GM12875 (cell line): ENCODE measurements around the gene EFNA2.
A peak's percentile ranks its signal among the peaks of the same experiment; 100 is the strongest.

Experiments used
- H3K4me3 ChIP-seq: one replicate; pipeline ENCODE4 v1.5.1; 2011; ENCODE audit warnings: low read depth, low read length, control low read depth
- TF ChIP-seq, protein P1 (sequence below): IDR thresholded peaks from 2 replicates; pipeline ENCODE4 v1.5.1; 2011; ENCODE audit warnings: low read depth, mild to moderate bottlenecking, control low read depth, inconsistent platforms, low read length, moderate library complexity, borderline replicate concordance; ENCODE audit not compliant: insufficient read depth

The EFNA2 gene

DNA sequence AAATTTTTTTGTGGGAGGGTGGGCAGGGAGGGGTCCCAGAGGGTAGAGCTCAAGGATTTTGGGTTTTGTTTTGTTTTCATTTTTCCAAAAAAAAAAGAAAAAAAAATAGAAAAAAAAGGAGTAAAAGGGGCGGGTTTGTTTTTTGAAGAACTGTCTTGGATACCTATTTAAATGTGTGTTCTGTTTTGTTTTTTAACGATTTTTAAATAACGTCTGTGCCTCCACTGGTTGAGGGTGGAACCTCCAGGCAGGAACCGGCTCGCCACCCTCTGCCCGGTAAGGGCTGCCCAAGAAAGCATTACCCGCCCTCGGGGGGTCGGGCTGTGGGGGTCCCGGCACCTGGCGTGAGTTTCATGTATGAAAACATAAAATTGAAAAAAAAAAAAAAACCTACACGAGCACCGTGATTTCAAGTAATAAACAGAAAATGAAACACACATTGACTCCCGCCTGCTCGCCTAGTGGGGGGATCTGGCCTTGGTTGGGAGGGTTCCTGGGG is 26.9 kb upstream of the EFNA2 start:
- peak overlapping the region; percentile 46 for H3K4me3 ChIP-seq
- TF ChIP-seq, protein P1, sequence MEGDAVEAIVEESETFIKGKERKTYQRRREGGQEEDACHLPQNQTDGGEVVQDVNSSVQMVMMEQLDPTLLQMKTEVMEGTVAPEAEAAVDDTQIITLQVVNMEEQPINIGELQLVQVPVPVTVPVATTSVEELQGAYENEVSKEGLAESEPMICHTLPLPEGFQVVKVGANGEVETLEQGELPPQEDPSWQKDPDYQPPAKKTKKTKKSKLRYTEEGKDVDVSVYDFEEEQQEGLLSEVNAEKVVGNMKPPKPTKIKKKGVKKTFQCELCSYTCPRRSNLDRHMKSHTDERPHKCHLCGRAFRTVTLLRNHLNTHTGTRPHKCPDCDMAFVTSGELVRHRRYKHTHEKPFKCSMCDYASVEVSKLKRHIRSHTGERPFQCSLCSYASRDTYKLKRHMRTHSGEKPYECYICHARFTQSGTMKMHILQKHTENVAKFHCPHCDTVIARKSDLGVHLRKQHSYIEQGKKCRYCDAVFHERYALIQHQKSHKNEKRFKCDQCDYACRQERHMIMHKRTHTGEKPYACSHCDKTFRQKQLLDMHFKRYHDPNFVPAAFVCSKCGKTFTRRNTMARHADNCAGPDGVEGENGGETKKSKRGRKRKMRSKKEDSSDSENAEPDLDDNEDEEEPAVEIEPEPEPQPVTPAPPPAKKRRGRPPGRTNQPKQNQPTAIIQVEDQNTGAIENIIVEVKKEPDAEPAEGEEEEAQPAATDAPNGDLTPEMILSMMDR = no peak

DNA sequence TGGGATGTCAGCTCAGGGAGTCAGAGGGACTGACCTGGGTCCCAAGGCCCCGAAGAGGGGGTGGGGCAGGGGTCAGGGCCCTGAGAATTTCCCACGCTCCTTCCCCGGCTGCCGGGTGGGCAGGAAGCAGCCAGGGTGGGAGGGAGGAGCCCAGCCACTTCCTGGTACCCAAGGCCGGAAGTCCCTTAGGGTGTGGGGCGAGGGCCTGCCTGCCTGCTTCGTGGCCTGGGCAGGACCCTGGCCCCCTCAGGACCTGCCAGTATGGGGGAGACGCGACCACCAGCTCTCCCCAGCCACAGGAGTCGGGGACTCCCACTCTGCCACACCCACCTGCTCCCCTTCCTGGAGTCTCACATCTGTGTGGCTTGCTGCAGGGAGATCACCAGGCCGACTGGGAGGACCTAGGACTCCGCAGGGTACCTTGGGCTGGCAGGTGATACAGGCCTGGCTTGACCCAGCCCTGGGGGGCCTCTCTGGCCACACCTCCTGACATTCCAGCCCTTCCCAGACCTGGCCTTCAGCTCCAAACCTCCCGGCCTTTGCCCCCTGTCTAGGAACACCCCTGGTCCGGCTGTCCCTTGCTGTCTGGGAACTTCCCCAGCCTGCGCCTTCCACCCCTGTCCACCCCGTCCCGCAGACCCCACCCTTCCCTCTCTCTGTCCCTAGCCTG is 26.3 kb upstream of the EFNA2 start:
- H3K4me3 ChIP-seq = peak overlapping the region; percentile 46

DNA sequence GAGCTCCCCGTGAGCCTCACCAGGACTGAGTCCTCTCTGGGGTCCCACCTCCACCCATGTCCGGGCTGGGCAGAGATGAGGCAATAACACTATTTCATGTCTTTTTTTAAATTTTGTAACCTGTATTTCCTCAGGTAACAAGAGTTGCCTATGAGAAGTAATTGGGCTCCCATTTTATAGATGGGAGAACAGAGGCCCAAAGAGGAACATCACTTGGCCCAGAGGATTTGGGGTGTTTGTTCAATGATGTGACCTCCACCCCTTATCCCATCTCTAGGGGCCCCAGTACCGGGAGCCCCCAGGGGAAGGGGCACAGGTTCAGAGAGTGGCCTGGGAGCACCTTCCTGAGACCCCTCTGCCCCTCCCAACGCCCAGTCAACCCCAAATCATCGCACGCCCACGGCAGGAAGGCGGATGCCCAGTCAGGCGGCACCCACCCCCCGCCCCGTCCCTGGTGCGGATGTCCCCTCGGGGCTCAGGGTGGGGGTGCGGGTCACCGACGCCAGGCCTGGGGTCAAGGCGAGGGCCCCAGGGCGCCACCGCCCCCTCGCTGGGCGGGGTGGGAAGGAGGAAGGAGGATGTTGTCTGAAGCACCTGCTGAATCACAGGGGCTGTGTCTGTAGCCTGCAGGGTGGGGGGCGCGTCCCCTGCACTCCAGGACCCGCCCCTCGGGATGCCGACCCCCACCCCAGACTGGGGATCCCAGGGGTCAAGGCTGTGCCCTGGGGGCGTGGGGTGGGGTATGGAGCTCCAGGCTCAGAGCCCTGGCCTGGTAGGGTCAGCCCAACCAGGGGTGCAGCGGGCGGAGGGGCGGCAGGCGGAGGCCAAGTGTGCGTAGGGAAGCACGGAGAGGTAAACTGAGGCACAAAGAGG is 25.6 kb upstream of the EFNA2 start:
- TF ChIP-seq, protein P1 = no peak
- H3K4me3 ChIP-seq = peak overlapping the region; percentile 46

More for the DNA sequence above, 26.3 kb upstream of the EFNA2 start:
- TF ChIP-seq, protein P1 = no peak

DNA sequence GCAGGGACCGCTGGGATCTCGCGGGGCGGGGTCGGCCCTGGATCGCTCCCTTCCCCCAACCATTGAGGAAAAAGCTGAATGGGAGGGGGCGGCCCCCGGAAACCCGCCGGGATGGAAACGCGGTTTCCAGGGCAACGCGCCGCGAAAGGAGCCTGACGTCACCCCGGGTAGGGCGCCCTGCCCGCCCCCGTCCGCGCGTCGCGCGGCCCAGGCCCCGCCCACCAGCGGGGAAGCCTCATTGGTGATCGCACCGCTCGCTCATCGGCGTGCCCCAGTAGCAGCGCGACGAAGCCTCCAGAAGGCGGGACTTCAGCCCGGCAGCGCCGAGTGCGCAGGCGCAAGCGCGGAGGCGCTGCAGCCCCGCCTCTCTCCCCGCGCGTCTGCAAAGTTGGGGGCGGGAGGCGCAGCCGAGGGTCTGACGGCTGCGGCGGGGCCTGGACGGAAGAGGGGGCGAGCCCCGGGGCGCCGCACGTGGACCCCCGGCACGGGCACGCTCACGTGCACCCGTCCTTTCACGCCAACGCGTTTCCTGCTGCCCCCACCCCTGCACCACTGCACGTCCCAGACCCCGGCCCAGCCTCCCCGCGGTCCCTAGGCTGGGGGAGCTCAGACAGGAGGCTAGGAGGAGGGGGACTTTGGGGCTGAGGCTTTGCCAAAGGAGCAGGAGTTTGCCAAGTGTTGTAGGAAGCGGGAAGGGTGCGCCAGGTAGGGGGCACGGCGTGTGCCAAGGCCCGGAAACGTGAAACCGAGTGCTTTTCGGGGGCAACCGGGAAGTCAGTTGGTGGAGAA is 24.7 kb upstream of the EFNA2 start:
- TF ChIP-seq, protein P1 = no peak
- H3K4me3 ChIP-seq = peak overlapping the region; percentile 68

DNA sequence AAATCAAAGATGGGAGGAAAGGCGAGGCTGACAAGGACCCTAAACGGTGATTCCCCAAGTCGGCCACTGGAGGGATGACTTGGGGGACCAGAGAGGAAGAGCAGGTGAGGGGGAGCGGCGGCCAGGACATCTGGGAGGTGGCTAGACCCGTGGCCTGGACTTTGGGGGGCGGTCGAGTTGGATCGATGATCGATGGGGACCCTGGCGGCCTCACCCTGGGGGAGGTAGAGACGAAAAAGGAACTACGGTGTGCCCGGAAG is 24.2 kb upstream of the EFNA2 start:
- peak overlapping the region; percentile 68 for H3K4me3 ChIP-seq
- TF ChIP-seq, protein P1 = peak; percentile 44; the same call in 1 of the 2 replicates

DNA sequence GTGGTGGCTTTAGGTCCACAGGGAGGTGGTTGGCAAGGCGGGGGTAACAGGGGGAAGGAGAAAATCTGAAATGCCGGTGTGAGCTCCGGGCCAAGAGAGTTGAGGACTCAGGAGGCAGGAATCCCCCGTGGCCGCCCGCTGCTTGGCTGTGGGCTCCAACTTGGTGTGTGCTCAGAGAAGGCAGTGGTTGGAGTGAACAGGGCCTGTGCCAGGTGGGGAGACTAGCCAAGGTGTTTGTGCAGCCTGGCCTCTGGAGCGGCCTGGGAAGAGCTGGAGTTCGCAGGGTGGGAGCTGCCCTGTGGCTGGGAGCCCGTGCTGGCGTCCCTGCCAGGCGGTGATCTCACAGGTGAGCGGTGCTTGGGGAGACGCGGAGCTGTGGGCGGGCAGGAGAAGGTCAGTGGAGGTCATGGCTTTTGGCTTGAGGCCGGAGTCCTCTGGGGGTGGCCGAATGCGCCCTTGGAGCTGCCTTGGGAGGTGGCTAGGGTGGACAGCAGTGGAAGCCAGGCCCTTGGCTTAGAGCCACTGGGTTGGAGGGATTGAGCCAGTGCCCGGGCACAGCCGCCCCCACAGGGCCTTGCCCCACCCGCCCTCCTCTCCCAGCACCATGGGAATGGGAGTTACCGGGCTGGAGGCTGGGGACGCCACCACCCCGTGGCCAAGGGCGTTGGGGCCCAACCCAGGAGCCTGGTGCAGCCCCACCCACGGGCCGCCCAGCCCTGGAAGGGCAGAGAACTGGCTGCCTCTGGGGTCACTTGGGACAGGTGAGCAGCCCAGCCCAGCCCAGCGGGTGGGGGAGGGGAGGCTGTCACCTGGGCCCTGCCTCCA is 23.7 kb upstream of the EFNA2 start:
- TF ChIP-seq, protein P1 = no peak
- peak overlapping the region; percentile 68 for H3K4me3 ChIP-seq
